Measurements from ENCODE around the gene MPL. TPM values are rescaled to one million over a fixed set of nuclear protein-coding genes. Genes with fewer than 3 reads are reported as not detected.

The MPL gene
- total and polyA plus RNA-seq, 9 donors, result 0.35 to 2.6 (median 0.73) TPM; not detected in 1

- 88 to 96% (median 91%) methylated on average over 20 of the region's 20 CpGs for WGBS, 3 donors
- intact Hi-C loops (cut with DNase I), result no loop called here
- Histone ChIP-seq H3K4me3 (no peak overlapping the region), H3K9me3 (no peaks in the 10 kb centered on the region), H3K27me3 (no peaks in the 10 kb centered on the region), H3K27ac (no peak overlapping the region), H3K4me1 (ENCODE audit: insufficient read depth) (no peaks in the 10 kb centered on the region), H3K36me3 (no peaks in the 10 kb centered on the region)
- TF ChIP-seq POLR2A (IDR thresholded peaks at IDR 0.05) (no peak), EP300 (IDR thresholded peaks at IDR 0.05) (no peak)
- TF ChIP-seq, protein P1, sequence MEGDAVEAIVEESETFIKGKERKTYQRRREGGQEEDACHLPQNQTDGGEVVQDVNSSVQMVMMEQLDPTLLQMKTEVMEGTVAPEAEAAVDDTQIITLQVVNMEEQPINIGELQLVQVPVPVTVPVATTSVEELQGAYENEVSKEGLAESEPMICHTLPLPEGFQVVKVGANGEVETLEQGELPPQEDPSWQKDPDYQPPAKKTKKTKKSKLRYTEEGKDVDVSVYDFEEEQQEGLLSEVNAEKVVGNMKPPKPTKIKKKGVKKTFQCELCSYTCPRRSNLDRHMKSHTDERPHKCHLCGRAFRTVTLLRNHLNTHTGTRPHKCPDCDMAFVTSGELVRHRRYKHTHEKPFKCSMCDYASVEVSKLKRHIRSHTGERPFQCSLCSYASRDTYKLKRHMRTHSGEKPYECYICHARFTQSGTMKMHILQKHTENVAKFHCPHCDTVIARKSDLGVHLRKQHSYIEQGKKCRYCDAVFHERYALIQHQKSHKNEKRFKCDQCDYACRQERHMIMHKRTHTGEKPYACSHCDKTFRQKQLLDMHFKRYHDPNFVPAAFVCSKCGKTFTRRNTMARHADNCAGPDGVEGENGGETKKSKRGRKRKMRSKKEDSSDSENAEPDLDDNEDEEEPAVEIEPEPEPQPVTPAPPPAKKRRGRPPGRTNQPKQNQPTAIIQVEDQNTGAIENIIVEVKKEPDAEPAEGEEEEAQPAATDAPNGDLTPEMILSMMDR (IDR thresholded peaks at IDR 0.05), result no peak
- no peak for DNase-seq
These were observed 28.8 kb upstream of the MPL start for GRCh38 chr1:43308635-43309404.

GRCh38 chr1:43309405-43310025 is 28.1 kb upstream of the MPL start:
- H3K4me1 ChIP-seq (ENCODE audit: insufficient read depth), result no peaks in the 10 kb centered on the region
- no peak for DNase-seq
- 83 to 87% (median 84%) methylated on average over 13 of the region's 13 CpGs for WGBS, 3 donors

GRCh38 chr1:43311521-43311920 is 26.1 kb upstream of the MPL start:
- Histone ChIP-seq H3K4me3 (no peak overlapping the region), H3K27ac (no peak overlapping the region), H3K36me3 (no peaks in the 10 kb centered on the region), H3K27me3 (no peaks in the 10 kb centered on the region), H3K4me1 (ENCODE audit: insufficient read depth) (no peaks in the 10 kb centered on the region), H3K9me3 (no peaks in the 10 kb centered on the region)
- WGBS, 3 donors, result 90 to 94% (median 90%) methylated on average over 9 of the region's 9 CpGs
- TF ChIP-seq, protein P1 (IDR thresholded peaks at IDR 0.05), result no peak
- TF ChIP-seq EP300 (IDR thresholded peaks at IDR 0.05) (no peak), POLR2A (IDR thresholded peaks at IDR 0.05) (no peak)
- no peak for DNase-seq
- intact Hi-C loops (cut with DNase I), result no loop called here

More at GRCh38 chr1:43309405-43310025, 28.1 kb upstream of the MPL start:
- intact Hi-C loops (cut with DNase I), result no loop called here
- Histone ChIP-seq H3K27me3 (no peaks in the 10 kb centered on the region), H3K36me3 (no peaks in the 10 kb centered on the region), H3K27ac (no peak overlapping the region), H3K9me3 (no peaks in the 10 kb centered on the region), H3K4me3 (no peak overlapping the region)
- no peak for TF ChIP-seq POLR2A (IDR thresholded peaks at IDR 0.05)

DNA sequence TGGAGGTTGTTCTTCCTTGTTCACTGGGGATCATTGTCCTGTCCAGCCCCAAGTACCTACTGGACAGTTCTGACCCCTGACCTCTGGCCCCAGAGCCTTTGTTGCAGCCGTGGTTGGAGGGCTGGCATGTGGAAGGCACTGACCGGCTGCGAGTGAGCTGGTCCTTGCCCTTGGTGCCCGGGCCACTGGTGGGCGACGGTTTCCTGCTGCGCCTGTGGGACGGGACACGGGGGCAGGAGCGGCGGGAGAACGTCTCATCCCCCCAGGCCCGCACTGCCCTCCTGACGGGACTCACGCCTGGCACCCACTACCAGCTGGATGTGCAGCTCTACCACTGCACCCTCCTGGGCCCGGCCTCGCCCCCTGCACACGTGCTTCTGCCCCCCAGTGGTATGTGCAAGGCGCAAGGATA is 25.4 kb upstream of the MPL start:
- intact Hi-C loops (cut with DNase I), result no loop called here
- Histone ChIP-seq H3K36me3 (no peaks in the 10 kb centered on the region), H3K4me3 (no peak overlapping the region), H3K27ac (no peak overlapping the region), H3K4me1 (ENCODE audit: insufficient read depth) (no peaks in the 10 kb centered on the region), H3K9me3 (no peaks in the 10 kb centered on the region), H3K27me3 (no peaks in the 10 kb centered on the region)
- TF ChIP-seq, protein P1 (IDR thresholded peaks at IDR 0.05), result no peak
- TF ChIP-seq EP300 (IDR thresholded peaks at IDR 0.05) (no peak), POLR2A (IDR thresholded peaks at IDR 0.05) (no peak)
- WGBS, 3 donors, result 85 to 90% (median 89%) methylated on average over 19 of the region's 19 CpGs
- no peak for DNase-seq

Data from ovary (tissue), 9 donors.